Skeletal muscle satellite cell (primary cell): ENCODE results near the gene ARAP2.

Experiments
- H3K27me3 ChIP-seq: 2 replicates; pipeline ENCODE4 v1.7.0; 2013; ENCODE audit warnings: low read length; ENCODE audit not compliant: control insufficient read depth, insufficient read depth
- H3K36me3 ChIP-seq: 2 replicates; pipeline ENCODE4 v1.7.0; 2013; ENCODE audit warnings: mild to moderate bottlenecking, control low read depth, low read length; ENCODE audit not compliant: insufficient read depth
- H3K4me1 ChIP-seq: 2 replicates; pipeline ENCODE4 v1.7.0; 2013; ENCODE audit warnings: low read length; ENCODE audit not compliant: control insufficient read depth, insufficient read depth
- H3K4me2 ChIP-seq: 2 replicates; pipeline ENCODE4 v1.7.0; 2013; ENCODE audit warnings: mild to moderate bottlenecking, low read length
- H3K4me3 ChIP-seq: 2 replicates; pipeline ENCODE4 v1.7.0; 2013; ENCODE audit warnings: low read length
- H3K9ac ChIP-seq: 2 replicates; pipeline ENCODE4 v1.7.0; 2013; ENCODE audit warnings: mild to moderate bottlenecking, low read depth, low read length, moderate library complexity
- H3K9me3 ChIP-seq: replicated peaks from 2 replicates; pipeline ENCODE4 v1.7.0; 2013; ENCODE audit warnings: mild to moderate bottlenecking, control low read depth, low read length

The ARAP2 gene

DNA sequence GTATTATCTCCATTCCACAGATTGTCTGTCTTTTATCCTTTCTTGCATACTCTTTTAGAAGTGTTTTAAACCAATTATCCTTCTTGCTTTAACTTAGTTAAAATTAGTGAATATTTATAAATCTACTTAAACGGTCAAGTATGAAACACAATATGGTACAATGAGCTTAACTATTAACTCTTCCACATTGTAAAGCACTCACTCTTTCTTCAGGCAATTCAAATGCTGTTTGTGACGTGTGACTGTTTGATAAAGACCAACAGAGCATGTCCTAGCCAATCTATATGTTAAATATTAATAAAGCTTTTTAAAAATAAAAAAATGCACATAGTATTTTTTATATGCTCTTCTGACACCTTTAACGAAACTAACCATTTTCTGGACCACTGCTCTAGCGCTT, 192.7 kb downstream of the ARAP2 start:
- no peak overlapping the region for H3K4me3 ChIP-seq
- no peaks in the 10 kb centered on the region for H3K4me1 ChIP-seq
- no peak overlapping the region for H3K9ac ChIP-seq
- no peaks in the 10 kb centered on the region for H3K36me3 ChIP-seq
- H3K4me2 ChIP-seq: no peak overlapping the region
- no peaks in the 10 kb centered on the region for H3K27me3 ChIP-seq
- no peaks in the 10 kb centered on the region for H3K9me3 ChIP-seq

DNA sequence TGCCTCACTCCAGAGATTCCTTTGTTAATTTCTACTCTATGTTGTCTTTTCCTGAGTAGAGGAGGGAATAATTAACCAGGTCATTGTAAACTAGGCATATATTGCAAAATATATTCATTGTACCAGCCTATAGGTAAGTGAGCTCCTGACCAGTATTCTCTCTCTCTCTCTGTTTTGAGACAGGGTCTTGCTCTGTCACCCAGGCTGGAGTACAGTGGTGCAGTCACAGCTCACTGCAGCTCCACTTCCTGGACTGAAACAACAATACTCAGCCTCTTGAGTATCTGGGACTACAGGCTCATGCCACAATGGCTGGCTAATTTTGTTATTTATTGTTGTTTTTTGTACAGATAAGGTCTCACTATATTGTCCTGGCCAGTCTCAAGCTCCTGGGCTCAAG, 198.3 kb downstream of the ARAP2 start:
- Histone ChIP-seq H3K9me3 (no peaks in the 10 kb centered on the region), H3K4me1 (no peaks in the 10 kb centered on the region), H3K27me3 (no peaks in the 10 kb centered on the region), H3K36me3 (no peaks in the 10 kb centered on the region), H3K4me2 (no peak overlapping the region), H3K9ac (no peak overlapping the region), H3K4me3 (no peak overlapping the region)

DNA sequence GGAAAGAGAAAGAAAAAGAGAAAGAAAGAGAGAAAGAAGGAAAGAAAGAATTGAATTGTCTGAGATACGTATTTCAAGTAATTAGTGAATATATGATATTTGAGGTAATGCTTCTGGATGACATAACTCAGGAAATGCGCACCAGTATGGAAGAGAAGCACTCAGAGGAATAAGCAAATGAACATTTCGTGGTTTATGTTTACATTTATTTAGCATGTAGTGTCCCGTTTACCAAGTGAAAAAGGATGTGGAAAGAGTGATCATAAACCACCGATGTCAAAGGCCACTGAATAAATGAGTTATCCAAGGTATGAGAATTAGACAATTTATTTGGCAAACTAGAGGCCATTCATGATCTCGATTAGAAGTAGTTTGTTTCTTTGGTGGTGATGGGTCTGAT, 200.4 kb downstream of the ARAP2 start:
- H3K36me3 ChIP-seq: no peaks in the 10 kb centered on the region
- no peak overlapping the region for H3K4me2 ChIP-seq
- no peaks in the 10 kb centered on the region for H3K4me1 ChIP-seq
- H3K4me3 ChIP-seq: no peak overlapping the region
- no peaks in the 10 kb centered on the region for H3K27me3 ChIP-seq
- H3K9ac ChIP-seq: no peak overlapping the region
- peaks cover 5% of the 10 kb centered on the region for H3K9me3 ChIP-seq

DNA sequence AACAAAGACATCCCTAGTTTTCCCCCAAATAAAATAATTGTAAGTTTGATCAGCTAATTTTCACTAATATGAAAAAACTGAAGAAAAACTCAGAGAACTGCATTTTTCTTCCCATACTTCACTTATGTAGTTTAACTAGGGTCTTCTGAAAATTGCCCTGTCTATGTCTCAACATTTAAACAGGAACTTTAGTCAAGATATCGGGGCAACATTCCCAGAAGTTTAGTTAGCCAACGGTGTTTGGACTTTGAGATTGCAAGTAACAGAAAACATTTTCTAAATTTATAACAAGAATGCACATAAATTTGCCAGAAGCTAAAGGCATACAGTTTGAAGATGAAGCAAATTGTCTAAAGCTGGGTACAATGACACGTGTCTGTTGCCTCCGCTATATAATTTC, 201.1 kb downstream of the ARAP2 start:
- H3K4me2 ChIP-seq: no peak overlapping the region
- no peaks in the 10 kb centered on the region for H3K36me3 ChIP-seq
- no peak overlapping the region for H3K9ac ChIP-seq
- H3K27me3 ChIP-seq: no peaks in the 10 kb centered on the region
- H3K9me3 ChIP-seq: peaks cover 5% of the 10 kb centered on the region
- H3K4me1 ChIP-seq: no peaks in the 10 kb centered on the region
- H3K4me3 ChIP-seq: no peak overlapping the region

DNA sequence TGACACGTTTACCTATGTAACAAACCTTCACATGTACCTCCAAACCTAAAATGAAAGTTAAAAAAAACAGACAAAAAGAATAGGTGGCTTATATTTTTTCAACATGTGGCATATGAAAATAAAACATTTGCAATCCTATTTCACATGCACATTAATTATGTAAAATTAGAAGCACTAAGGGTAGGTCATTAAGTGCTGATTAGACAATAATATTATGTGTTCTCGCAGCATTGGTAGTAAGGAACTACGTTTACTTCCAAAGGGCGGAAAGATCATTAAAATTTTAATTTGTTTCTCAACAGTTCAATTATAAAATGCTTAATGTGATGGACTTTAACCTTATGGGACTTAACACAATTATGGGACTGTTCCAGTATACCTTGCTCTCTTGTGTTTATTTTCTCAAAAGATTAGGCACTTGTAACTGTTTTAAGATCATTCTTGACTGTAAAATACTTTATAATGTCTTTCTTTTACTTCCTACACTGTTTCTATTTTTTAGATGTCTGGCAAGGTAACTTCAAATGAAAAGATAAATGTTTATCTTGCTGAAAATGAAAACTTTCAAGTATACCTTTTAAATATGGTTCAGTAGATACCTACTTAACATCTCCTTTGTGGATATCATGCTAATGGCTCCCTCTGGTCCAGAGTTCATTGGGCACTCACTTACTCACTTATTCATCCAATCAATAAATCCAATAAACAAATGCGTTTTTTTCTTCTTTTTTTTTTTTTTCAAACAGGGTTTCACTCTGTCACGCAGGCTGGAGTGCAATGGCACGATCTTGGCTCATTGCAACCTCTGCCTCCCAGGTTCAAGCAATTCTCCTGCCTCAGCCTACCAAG, 202.0 kb downstream of the ARAP2 start:
- Histone ChIP-seq H3K9ac (no peak overlapping the region), H3K4me2 (no peak overlapping the region), H3K4me1 (no peaks in the 10 kb centered on the region), H3K36me3 (no peaks in the 10 kb centered on the region), H3K4me3 (no peak overlapping the region), H3K27me3 (no peaks in the 10 kb centered on the region), H3K9me3 (peaks cover 5% of the 10 kb centered on the region)

DNA sequence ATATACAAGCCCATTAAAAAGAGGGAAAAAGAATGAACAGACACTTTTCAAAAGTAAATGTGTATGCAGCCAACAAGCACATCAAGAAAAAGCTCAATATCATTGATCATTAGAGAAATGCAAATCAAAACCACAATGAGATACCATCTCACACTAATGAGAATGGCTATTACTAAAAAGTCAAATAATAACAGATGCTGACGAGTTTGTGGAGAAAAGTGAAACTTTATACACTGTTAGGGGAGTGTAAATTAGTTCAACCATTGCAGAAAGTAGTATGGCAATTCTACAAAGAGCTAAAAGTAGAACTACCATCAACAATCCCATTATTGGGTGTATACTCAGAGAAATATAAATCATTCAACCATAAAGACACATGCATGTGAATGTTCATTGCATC, 203.0 kb downstream of the ARAP2 start:
- no peak overlapping the region for H3K4me3 ChIP-seq
- H3K9me3 ChIP-seq: peaks cover 5% of the 10 kb centered on the region
- H3K27me3 ChIP-seq: no peaks in the 10 kb centered on the region
- no peaks in the 10 kb centered on the region for H3K36me3 ChIP-seq
- no peaks in the 10 kb centered on the region for H3K4me1 ChIP-seq
- H3K9ac ChIP-seq: no peak overlapping the region
- no peak overlapping the region for H3K4me2 ChIP-seq

DNA sequence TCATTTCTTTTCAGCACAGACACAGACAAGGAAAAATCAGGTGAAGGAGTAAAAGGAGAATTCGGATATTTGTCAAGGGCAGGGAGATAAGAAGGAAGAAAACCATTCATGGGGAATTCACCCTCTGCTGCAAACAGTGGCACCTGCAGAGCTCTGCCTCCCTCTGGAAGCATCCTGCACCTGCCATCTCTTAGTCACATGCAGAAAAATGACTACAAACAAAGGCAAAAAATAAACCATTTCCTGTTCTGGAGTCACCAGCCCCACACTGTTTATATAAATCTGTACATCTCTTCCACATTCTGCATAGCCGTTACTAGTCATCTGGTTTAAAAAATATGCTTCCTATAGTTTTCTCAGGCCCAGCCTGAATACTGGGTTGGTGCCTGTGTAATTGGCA, 205.3 kb downstream of the ARAP2 start:
- no peaks in the 10 kb centered on the region for H3K4me1 ChIP-seq
- no peaks in the 10 kb centered on the region for H3K27me3 ChIP-seq
- no peak overlapping the region for H3K4me3 ChIP-seq
- H3K36me3 ChIP-seq: no peaks in the 10 kb centered on the region
- H3K4me2 ChIP-seq: no peak overlapping the region
- no peak overlapping the region for H3K9ac ChIP-seq
- H3K9me3 ChIP-seq: peaks cover 5% of the 10 kb centered on the region

DNA sequence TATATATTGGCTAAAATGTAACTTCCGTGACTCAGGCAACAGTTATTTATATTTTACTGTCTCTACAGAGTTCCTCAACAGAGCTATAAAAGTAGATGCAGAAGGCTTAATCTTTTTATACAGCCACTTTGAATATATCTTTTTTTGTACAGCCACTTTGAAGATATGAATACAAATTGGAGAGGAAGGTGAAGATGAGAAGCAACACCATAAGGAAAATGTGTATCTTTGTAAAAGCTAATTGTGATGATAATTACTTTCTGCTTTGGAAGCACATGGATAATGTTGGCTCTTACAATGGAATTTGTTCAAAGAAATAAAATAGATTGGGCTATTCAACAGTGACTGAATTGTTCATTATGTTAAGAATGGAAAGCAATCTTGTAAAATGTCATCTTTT, 205.8 kb downstream of the ARAP2 start:
- Histone ChIP-seq H3K4me1 (no peaks in the 10 kb centered on the region), H3K27me3 (no peaks in the 10 kb centered on the region), H3K9me3 (peaks cover 5% of the 10 kb centered on the region), H3K36me3 (no peaks in the 10 kb centered on the region), H3K4me3 (no peak overlapping the region), H3K4me2 (no peak overlapping the region), H3K9ac (no peak overlapping the region)

DNA sequence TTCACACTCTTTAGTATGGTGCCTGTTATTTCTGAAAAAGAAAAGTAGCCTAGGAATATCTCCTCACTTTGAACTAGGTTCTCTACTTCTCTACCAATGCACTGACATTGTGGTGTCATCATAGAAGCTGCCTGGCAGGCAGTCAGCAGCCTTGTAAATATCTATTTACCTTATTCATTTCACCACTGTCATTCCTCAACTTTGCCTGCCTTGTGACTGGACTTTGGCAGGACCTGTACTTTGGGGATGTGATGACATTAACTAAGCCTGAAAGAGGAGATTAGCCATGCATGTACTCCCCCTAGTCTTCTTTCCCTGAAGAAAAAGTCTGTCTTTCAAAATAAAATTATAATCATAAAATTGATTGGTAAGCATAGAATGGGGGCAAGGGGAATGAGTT, 207.2 kb downstream of the ARAP2 start:
- Histone ChIP-seq H3K36me3 (no peaks in the 10 kb centered on the region), H3K9ac (no peak overlapping the region), H3K27me3 (no peaks in the 10 kb centered on the region), H3K4me3 (no peak overlapping the region), H3K9me3 (peaks cover 5% of the 10 kb centered on the region), H3K4me2 (no peak overlapping the region), H3K4me1 (no peaks in the 10 kb centered on the region)

DNA sequence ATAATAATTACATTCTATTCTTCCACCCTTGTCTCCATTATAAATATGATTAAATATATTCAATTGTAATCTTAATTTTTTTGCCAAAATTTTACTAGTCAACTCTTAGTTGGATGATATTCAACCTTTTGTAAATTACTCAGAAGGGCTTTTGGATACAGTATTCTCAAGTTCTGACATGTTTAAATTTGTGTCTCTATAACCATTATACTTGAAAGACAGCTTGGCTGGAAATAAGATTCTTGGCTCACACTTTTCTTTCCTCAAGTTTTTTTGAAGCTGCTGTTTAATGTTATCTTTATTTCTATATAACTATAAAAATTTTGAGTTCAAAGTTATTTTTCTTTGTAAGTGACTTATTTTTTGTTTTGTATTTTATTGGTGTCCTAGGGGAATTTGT, 214.4 kb downstream of the ARAP2 start:
- no peaks in the 10 kb centered on the region for H3K36me3 ChIP-seq
- no peaks in the 10 kb centered on the region for H3K4me1 ChIP-seq

DNA sequence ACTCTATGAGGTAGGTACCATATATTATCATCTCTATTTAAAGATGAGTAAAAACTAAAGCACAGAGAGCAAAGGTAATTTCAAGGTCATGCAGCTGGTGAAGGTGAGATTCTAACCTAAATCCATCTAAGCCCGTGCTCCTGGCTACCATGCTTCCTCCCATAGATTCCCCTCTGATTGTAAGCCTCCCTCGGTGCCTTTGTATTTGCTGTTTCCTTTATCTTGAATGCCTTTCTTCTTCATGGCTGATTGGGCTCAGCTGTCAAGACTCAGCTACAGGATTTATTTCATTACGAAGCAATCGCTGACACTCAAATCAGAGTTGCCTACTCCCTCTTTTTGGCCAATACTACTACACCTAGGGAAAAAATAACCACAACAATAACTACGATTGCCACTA, 217.1 kb downstream of the ARAP2 start:
- Histone ChIP-seq H3K9me3 (peaks cover 4% of the 10 kb centered on the region), H3K36me3 (no peaks in the 10 kb centered on the region), H3K27me3 (no peaks in the 10 kb centered on the region), H3K4me1 (no peaks in the 10 kb centered on the region), H3K9ac (no peak overlapping the region), H3K4me2 (no peak overlapping the region), H3K4me3 (no peak overlapping the region)

More for the DNA sequence above, 214.4 kb downstream of the ARAP2 start:
- Histone ChIP-seq H3K9ac (no peak overlapping the region), H3K27me3 (no peaks in the 10 kb centered on the region), H3K9me3 (peaks cover 4% of the 10 kb centered on the region), H3K4me3 (no peak overlapping the region), H3K4me2 (no peak overlapping the region)

DNA sequence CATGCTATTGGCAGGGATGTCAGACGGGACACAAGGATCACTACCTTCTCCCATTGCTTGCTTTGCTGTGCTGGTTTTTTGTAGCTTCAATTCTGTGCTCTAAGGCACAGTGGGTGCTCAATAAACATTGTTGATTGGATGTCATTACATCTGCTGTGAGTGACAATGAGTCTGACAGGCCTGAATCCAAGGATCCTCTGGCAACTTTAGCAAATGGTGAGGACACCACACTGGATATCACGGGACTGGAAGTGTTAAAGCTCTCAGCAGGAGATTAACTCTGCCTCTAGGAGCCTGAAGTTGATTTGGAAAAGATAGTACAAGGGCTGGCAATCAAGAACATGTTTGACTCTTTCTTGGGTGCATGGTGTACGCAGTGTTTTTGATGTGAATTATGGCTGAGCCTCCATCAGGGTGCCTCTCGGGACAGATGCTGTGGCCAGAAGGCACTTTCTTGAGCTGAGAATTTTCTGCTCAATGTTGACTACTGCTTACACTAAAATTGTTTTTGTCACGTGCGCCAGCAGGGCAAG, 217.9 kb downstream of the ARAP2 start:
- Histone ChIP-seq H3K4me2 (no peak overlapping the region), H3K9ac (no peak overlapping the region), H3K4me1 (no peaks in the 10 kb centered on the region), H3K36me3 (no peaks in the 10 kb centered on the region), H3K27me3 (no peaks in the 10 kb centered on the region), H3K4me3 (no peak overlapping the region), H3K9me3 (peaks cover 4% of the 10 kb centered on the region)
